H9 (cell line): ENCODE data around the gene SLC22A15. TPM values are rescaled to one million over a fixed set of nuclear protein-coding genes. Genes with fewer than 3 reads are reported as not detected.

Experiments used
- DNase-seq: peaks from one replicate; pipeline ENCODE4 v3.0.0-alpha.2; 2017
- H2AFZ ChIP-seq: one replicate; pipeline ENCODE4 v1.6.1; 2013; ENCODE audit warnings: mild to moderate bottlenecking, low read length, control low read depth, moderate library complexity
- H2AK5ac ChIP-seq: 2 replicates; pipeline ENCODE4 v1.6.1; 2013; ENCODE audit warnings: low read length, control low read depth, mixed read lengths; ENCODE audit not compliant: insufficient read length
- H2BK120ac ChIP-seq: one replicate; pipeline ENCODE4 v1.6.1; 2013; ENCODE audit warnings: low read depth, mild to moderate bottlenecking, low read length, control low read depth, inconsistent platforms; ENCODE audit not compliant: poor library complexity, severe bottlenecking
- H2BK12ac ChIP-seq: 2 replicates; pipeline ENCODE4 v1.6.1; 2013; ENCODE audit warnings: low read length, control low read depth, mixed read lengths, low read depth; ENCODE audit not compliant: insufficient read length
- H2BK15ac ChIP-seq: 2 replicates; pipeline ENCODE4 v1.6.1; 2013; ENCODE audit warnings: low read depth, low read length, control low read depth
- H2BK20ac ChIP-seq: one replicate; pipeline ENCODE4 v1.6.1; 2013; ENCODE audit warnings: low read depth, mild to moderate bottlenecking, low read length, control low read depth, inconsistent platforms; ENCODE audit not compliant: poor library complexity, severe bottlenecking
- H2BK5ac ChIP-seq: 2 replicates; pipeline ENCODE4 v1.6.1; 2013; ENCODE audit warnings: low read length, control low read depth, mixed read lengths; ENCODE audit not compliant: insufficient read length
- H3K14ac ChIP-seq: 2 replicates; pipeline ENCODE4 v1.6.1; 2013; ENCODE audit warnings: low read length, control low read depth; ENCODE audit not compliant: insufficient read depth
- H3K18ac ChIP-seq: 2 replicates; pipeline ENCODE4 v1.6.1; 2013; ENCODE audit warnings: low read depth, mild to moderate bottlenecking, mixed read lengths, low read length, control low read depth; ENCODE audit not compliant: insufficient read length
- H3K23ac ChIP-seq: 2 replicates; pipeline ENCODE4 v1.6.1; 2013; ENCODE audit warnings: low read length, control low read depth, mixed read lengths, low read depth; ENCODE audit not compliant: insufficient read length
- H3K23me2 ChIP-seq: 2 replicates; pipeline ENCODE4 v1.6.1; 2013; ENCODE audit warnings: low read depth, mild to moderate bottlenecking, mixed read lengths, low read length, control low read depth; ENCODE audit not compliant: insufficient read length, poor library complexity, severe bottlenecking
- H3K27ac ChIP-seq: 2 replicates; pipeline ENCODE4 v1.5.1; 2013; ENCODE audit warnings: low read length, control low read depth, mixed read lengths, low read depth; ENCODE audit not compliant: insufficient read length
- H3K27me3 ChIP-seq: 2 replicates; pipeline ENCODE4 v1.6.1; 2013; ENCODE audit warnings: low read length, control low read depth, inconsistent platforms; ENCODE audit not compliant: insufficient read depth
- H3K4ac ChIP-seq: 2 replicates; pipeline ENCODE4 v1.6.1; 2013; ENCODE audit warnings: low read depth, mild to moderate bottlenecking, control low read depth, inconsistent platforms, low read length, moderate library complexity
- H3K4me1 ChIP-seq: 2 replicates; pipeline ENCODE4 v1.6.1; 2013; ENCODE audit warnings: low read length, control low read depth, inconsistent platforms; ENCODE audit not compliant: insufficient read depth
- H3K4me2 ChIP-seq: 2 replicates; pipeline ENCODE4 v1.6.1; 2013; ENCODE audit warnings: low read length, control low read depth, mixed read lengths; ENCODE audit not compliant: insufficient read length, insufficient read depth
- H3K56ac ChIP-seq: 2 replicates; pipeline ENCODE4 v1.6.1; 2013; ENCODE audit warnings: low read depth, mild to moderate bottlenecking, mixed read lengths, low read length, control low read depth; ENCODE audit not compliant: insufficient read length
- H3K79me1 ChIP-seq: 2 replicates; pipeline ENCODE4 v1.6.1; 2013; ENCODE audit warnings: low read depth, mild to moderate bottlenecking, moderate library complexity, low read length, control low read depth, inconsistent platforms; ENCODE audit not compliant: insufficient read depth, poor library complexity, severe bottlenecking
- H3K79me2 ChIP-seq: 2 replicates; pipeline ENCODE4 v1.6.1; 2013; ENCODE audit warnings: low read length, control low read depth, inconsistent platforms; ENCODE audit not compliant: insufficient read depth
- H3K9ac ChIP-seq: 2 replicates; pipeline ENCODE4 v1.6.1; 2013; ENCODE audit warnings: low read length, control low read depth, mixed read lengths; ENCODE audit not compliant: insufficient read length; ENCODE audit errors: extremely low read depth
- H3K9me3 ChIP-seq: one replicate; pipeline ENCODE4 v1.6.1; 2013; ENCODE audit warnings: low read depth, low read length, inconsistent platforms; ENCODE audit not compliant: control insufficient read depth
- H3T11ph ChIP-seq: one replicate; pipeline ENCODE4 v1.6.1; 2013; ENCODE audit warnings: mild to moderate bottlenecking, low read length, control low read depth, inconsistent platforms
- H4K20me1 ChIP-seq: one replicate; pipeline ENCODE4 v1.6.1; 2013; ENCODE audit not compliant: control insufficient read depth, insufficient read length, insufficient read depth
- H4K5ac ChIP-seq: 2 replicates; pipeline ENCODE4 v1.6.1; 2013; ENCODE audit warnings: low read depth, mild to moderate bottlenecking, mixed read lengths, low read length, control low read depth; ENCODE audit not compliant: insufficient read length
- H4K8ac ChIP-seq: replicated peaks from 2 replicates; pipeline ENCODE4 v1.6.1; 2013; ENCODE audit warnings: low read length, control low read depth, mixed read lengths, low read depth; ENCODE audit not compliant: insufficient read length
- H4K91ac ChIP-seq: 2 replicates; pipeline ENCODE4 v1.6.1; 2013; ENCODE audit warnings: low read depth, mild to moderate bottlenecking, moderate library complexity, mixed read lengths, low read length, control low read depth; ENCODE audit not compliant: insufficient read length
- H3K27ac Mint-ChIP-seq, 3 experiments: 2 replicates in 2 of 3; 3 replicates in 1 of 3; pipeline ENCODE4 v1.8.0; 2020 to 2021; ENCODE audit warnings: mixed read lengths in 3 of 3, mild to moderate bottlenecking in 1 of 3, moderate library complexity in 1 of 3
- H3K27me3 Mint-ChIP-seq: 2 replicates; pipeline ENCODE4 v1.8.0; 2021; ENCODE audit warnings: low read depth, mild to moderate bottlenecking, moderate library complexity, mixed read lengths
- H3K36me3 Mint-ChIP-seq, 3 experiments: 2 replicates in 2 of 3; 3 replicates in 1 of 3; pipeline ENCODE4 v1.8.0; 2020 to 2021; ENCODE audit warnings: low read depth in 3 of 3, mixed read lengths in 3 of 3; ENCODE audit not compliant: insufficient read depth in 1 of 3
- H3K4me1 Mint-ChIP-seq, 2 experiments: 2 replicates each; pipeline ENCODE4 v1.8.0; 2020; ENCODE audit warnings: mixed read lengths in 2 of 2
- H3K4me3 Mint-ChIP-seq, 2 experiments: 2 replicates in 1 of 2; 3 replicates in 1 of 2; pipeline ENCODE4 v1.8.0; 2020 to 2021; ENCODE audit warnings: mild to moderate bottlenecking in 2 of 2, mixed read lengths in 2 of 2, moderate library complexity in 1 of 2
- H3K9me3 Mint-ChIP-seq, 2 experiments: 2 replicates in 1 of 2; 3 replicates in 1 of 2; pipeline ENCODE4 v1.8.0; 2020; ENCODE audit warnings: mild to moderate bottlenecking in 2 of 2, mixed read lengths in 2 of 2, moderate library complexity in 1 of 2
- CTCF ChIP-seq: fragments of 200-600 bp; sonication (generic); conservative IDR thresholded peaks from 3 replicates; pipeline ENCODE4 v1.8.0; 2021; ENCODE audit warnings: antibody characterized with exemption, mild to moderate bottlenecking
- WGBS: extraction: QIAGEN DNeasy Blood & Tissue Kit; methylation state at CpG from one replicate; pipeline ENCODE4 v1.1.7; 2013; ENCODE audit warnings: missing lambda C conversion rate, low lambda C conversion rate, mixed read lengths; ENCODE audit not compliant: insufficient read length; ENCODE audit errors: extremely low coverage; 5-methylcytosine and 5-hydroxymethylcytosine counted together
- total RNA-seq: library from RNA; stranded (reverse); gene quantifications from 2 replicates; pipeline ENCODE4 v1.2.1, GENCODE V29; 2021

Gene SLC22A15
- total RNA-seq, 1 experiment from 2014 or later, result 3.2 TPM

DNA sequence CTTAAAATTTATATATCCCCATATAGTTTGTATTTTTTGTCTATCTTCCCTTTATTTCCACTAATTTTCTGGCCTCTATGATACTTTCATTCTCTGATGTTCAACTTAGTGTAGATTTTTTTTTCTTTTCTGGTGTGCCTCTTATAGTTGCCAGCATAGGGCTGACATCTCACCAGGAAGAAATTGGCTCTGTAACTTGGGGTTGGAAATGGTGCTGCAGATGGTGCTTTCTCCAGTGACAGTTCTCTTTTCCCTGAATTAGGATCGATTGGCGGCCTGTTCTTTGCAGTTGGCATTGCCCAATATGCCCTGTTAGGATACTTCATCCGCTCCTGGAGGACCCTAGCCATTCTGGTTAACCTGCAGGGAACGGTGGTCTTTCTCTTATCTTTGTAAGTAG lies 50.3 kb downstream of the SLC22A15 start:
- Mint-ChIP-seq H3K27me3 (no peaks in the 10 kb centered on the region), H3K27ac (no peak overlapping the region), H3K9me3 (peaks cover 0 to 2% of the 10 kb centered on the region in 2 experiments; a peak in 1 of 5 replicates), H3K36me3 (peaks cover 3 to 8% (median 7%) of the 10 kb centered on the region in 3 experiments; a peak in 6 of 7 replicates), H3K4me1 (peaks cover 0 to 3% of the 10 kb centered on the region in 2 experiments; a peak in 1 of 4 replicates), H3K4me3 (no peak overlapping the region)
- Histone ChIP-seq H3K4ac (no peak overlapping the region), H2BK12ac (no peak overlapping the region), H3K9ac (no peak overlapping the region), H3K9me3 (no peaks in the 10 kb centered on the region), H4K5ac (no peak overlapping the region), H4K91ac (no peak overlapping the region), H3K14ac (no peak overlapping the region), H2BK20ac (no peak overlapping the region), H3K27ac (no peak overlapping the region), H2AK5ac (no peak overlapping the region), H2BK5ac (no peak overlapping the region), H3K79me2 (no peaks in the 10 kb centered on the region), H3T11ph (no peak overlapping the region), H3K23me2 (no peaks in the 10 kb centered on the region), H2AFZ (no peak overlapping the region), H3K4me1 (no peaks in the 10 kb centered on the region), H4K20me1 (no peaks in the 10 kb centered on the region), H2BK15ac (no peak overlapping the region), H3K23ac (no peak overlapping the region), H3K56ac (no peak overlapping the region), H3K27me3 (no peaks in the 10 kb centered on the region), H3K79me1 (no peaks in the 10 kb centered on the region), H3K18ac (no peak overlapping the region), H4K8ac (no peak overlapping the region), H2BK120ac (no peak overlapping the region), H3K4me2 (no peak overlapping the region)
- TF ChIP-seq CTCF, result no peak
- no CpG with 5 or more reads among the region's 4 CpGs for WGBS
- no peak for DNase-seq
